Neural cell (in vitro differentiated cells): ENCODE measurements around the gene MUSK.

Experiments used
- EP300 ChIP-seq: fragments of 450-650 bp; conservative IDR thresholded peaks from 2 replicates; pipeline ENCODE4 v1.6.1; 2014; ENCODE audit warnings: antibody characterized with exemption, mild to moderate bottlenecking, moderate library complexity; ENCODE audit not compliant: poor library complexity, severe bottlenecking
- POLR2AphosphoS5 ChIP-seq: IDR thresholded peaks from 2 replicates; pipeline ENCODE4 v1.6.1; 2012
- TF ChIP-seq, protein P1 (sequence below): fragments of 450-650 bp; IDR thresholded peaks from 2 replicates; pipeline ENCODE4 v1.5.1; 2014; ENCODE audit warnings: antibody characterized with exemption, mild to moderate bottlenecking, moderate library complexity; ENCODE audit not compliant: poor library complexity, severe bottlenecking

GRCh38 chr9:110785166-110785565 lies 116.6 kb downstream of the MUSK start:
- TF ChIP-seq, protein P1, sequence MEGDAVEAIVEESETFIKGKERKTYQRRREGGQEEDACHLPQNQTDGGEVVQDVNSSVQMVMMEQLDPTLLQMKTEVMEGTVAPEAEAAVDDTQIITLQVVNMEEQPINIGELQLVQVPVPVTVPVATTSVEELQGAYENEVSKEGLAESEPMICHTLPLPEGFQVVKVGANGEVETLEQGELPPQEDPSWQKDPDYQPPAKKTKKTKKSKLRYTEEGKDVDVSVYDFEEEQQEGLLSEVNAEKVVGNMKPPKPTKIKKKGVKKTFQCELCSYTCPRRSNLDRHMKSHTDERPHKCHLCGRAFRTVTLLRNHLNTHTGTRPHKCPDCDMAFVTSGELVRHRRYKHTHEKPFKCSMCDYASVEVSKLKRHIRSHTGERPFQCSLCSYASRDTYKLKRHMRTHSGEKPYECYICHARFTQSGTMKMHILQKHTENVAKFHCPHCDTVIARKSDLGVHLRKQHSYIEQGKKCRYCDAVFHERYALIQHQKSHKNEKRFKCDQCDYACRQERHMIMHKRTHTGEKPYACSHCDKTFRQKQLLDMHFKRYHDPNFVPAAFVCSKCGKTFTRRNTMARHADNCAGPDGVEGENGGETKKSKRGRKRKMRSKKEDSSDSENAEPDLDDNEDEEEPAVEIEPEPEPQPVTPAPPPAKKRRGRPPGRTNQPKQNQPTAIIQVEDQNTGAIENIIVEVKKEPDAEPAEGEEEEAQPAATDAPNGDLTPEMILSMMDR = no peak
- no peak for TF ChIP-seq EP300
- no peak for TF ChIP-seq POLR2AphosphoS5
